SK-N-MC (cell line): ENCODE measurements around the gene PIK3C3.
"Not testable (repeated sequence)": the region's sequence is repeated elsewhere in the genome, so short reads cannot be mapped to it uniquely, and the experiment has no call there.

Experiments used
- DNase-seq: peaks from one replicate; pipeline ENCODE4 v3.0.0-alpha.2; 2011; ENCODE audit warnings: low read depth, low spot score
- H3K27ac ChIP-seq: fragments of 200-600 bp; sonication (generic); 2 replicates; pipeline ENCODE4 v1.5.1; 2016; ENCODE audit warnings: mixed run types
- H3K36me3 ChIP-seq: fragments of 200-600 bp; sonication (generic); 2 replicates; pipeline ENCODE4 v1.6.1; 2017; ENCODE audit warnings: antibody characterized with exemption, low read length, mixed read lengths; ENCODE audit not compliant: insufficient read depth
- H3K4me3 ChIP-seq: fragments of 200-600 bp; sonication (generic); 2 replicates; pipeline ENCODE4 v1.5.1; 2016
- H3K9ac ChIP-seq: fragments of 200-600 bp; sonication (generic); 2 replicates; pipeline ENCODE4 v1.8.0; 2017; ENCODE audit warnings: mixed run types, mixed read lengths; ENCODE audit not compliant: insufficient read length
- H3K9me3 ChIP-seq: fragments of 200-600 bp; sonication (generic); 2 replicates; pipeline ENCODE4 v1.6.1; 2017; ENCODE audit warnings: low read depth, mild to moderate bottlenecking, antibody characterized with exemption, low read length, moderate library complexity, mixed read lengths
- EZH2 ChIP-seq: fragments of 200-600 bp; sonication (generic); IDR thresholded peaks from one replicate; pipeline ENCODE4 v1.6.1; 2017; ENCODE audit warnings: antibody characterized with exemption
- FOXP2 ChIP-seq: optimal IDR thresholded peaks from 2 replicates; pipeline ENCODE3; 2011; ENCODE audit warnings: mild to moderate bottlenecking, moderate library complexity; ENCODE audit not compliant: insufficient read depth; ENCODE audit errors: extremely low read length, control extremely low read depth
- POLR2AphosphoS5 ChIP-seq: IDR thresholded peaks from 2 replicates; pipeline ENCODE4 v1.6.1; 2012; ENCODE audit warnings: mild to moderate bottlenecking, low read depth, low read length, borderline replicate concordance

Gene PIK3C3

GRCh38 chr18:42038936-42039335 is 83.9 kb downstream of the PIK3C3 start:
- DNase-seq, result no peak
- H3K27ac ChIP-seq, result no peak overlapping the region
- H3K36me3 ChIP-seq, result peaks cover 47% of the 10 kb centered on the region
- TF ChIP-seq POLR2AphosphoS5 (no peak), EZH2 (no peak), FOXP2 (no peak)
- H3K9me3 ChIP-seq, result no peaks in the 10 kb centered on the region
- H3K4me3 ChIP-seq, result no peak overlapping the region
- no peak overlapping the region for H3K9ac ChIP-seq

GRCh38 chr18:42039396-42039795 is 84.4 kb downstream of the PIK3C3 start:
- Histone ChIP-seq H3K27ac (no peak overlapping the region), H3K36me3 (peaks cover 43% of the 10 kb centered on the region), H3K4me3 (no peak overlapping the region), H3K9me3 (no peaks in the 10 kb centered on the region), H3K9ac (no peak overlapping the region)
- no peak for DNase-seq
- TF ChIP-seq POLR2AphosphoS5 (no peak), EZH2 (no peak), FOXP2 (no peak)

- Histone ChIP-seq H3K9ac (no peak overlapping the region), H3K9me3 (no peaks in the 10 kb centered on the region), H3K4me3 (no peak overlapping the region), H3K27ac (no peak overlapping the region), H3K36me3 (peaks cover 32% of the 10 kb centered on the region)
- no peak for DNase-seq
- no peak for TF ChIP-seq FOXP2
- no peak for TF ChIP-seq EZH2
- TF ChIP-seq POLR2AphosphoS5, result no peak
Measured at GRCh38 chr18:42041793-42042192, 86.8 kb downstream of the PIK3C3 start.

GRCh38 chr18:42045346-42045745 is 90.3 kb downstream of the PIK3C3 start:
- TF ChIP-seq EZH2 (no peak), FOXP2 (no peak), POLR2AphosphoS5 (no peak)
- H3K9me3 ChIP-seq, result no peaks in the 10 kb centered on the region
- no peak for DNase-seq
- H3K4me3 ChIP-seq, result no peak overlapping the region
- H3K36me3 ChIP-seq, result peaks cover 27% of the 10 kb centered on the region
- no peak overlapping the region for H3K9ac ChIP-seq
- 0 out of 2 replicates have a peak overlapping the region, but pooled peaks have one; percentile 29 for H3K27ac ChIP-seq

GRCh38 chr18:42047721-42048120 is 92.7 kb downstream of the PIK3C3 start:
- peak overlapping the region; percentile 89 for H3K27ac ChIP-seq

GRCh38 chr18:42048158-42048557 is 93.1 kb downstream of the PIK3C3 start:
- 0 out of 2 replicates have a peak overlapping the region, but pooled peaks have one; percentile 15 for H3K4me3 ChIP-seq
- TF ChIP-seq FOXP2 (no peak), EZH2 (no peak), POLR2AphosphoS5 (peak; percentile 56; the same call in 1 of the 2 replicates)
- no peak overlapping the region for H3K9ac ChIP-seq
- no peak for DNase-seq
- peaks cover 19% of the 10 kb centered on the region for H3K36me3 ChIP-seq
- H3K27ac ChIP-seq, result peak overlapping the region; percentile 89
- no peaks in the 10 kb centered on the region for H3K9me3 ChIP-seq

More at GRCh38 chr18:42047721-42048120, 92.7 kb downstream of the PIK3C3 start:
- DNase-seq, result no peak
- H3K9me3 ChIP-seq, result no peaks in the 10 kb centered on the region
- H3K36me3 ChIP-seq, result peaks cover 19% of the 10 kb centered on the region
- H3K4me3 ChIP-seq, result no peak overlapping the region
- H3K9ac ChIP-seq, result no peak overlapping the region
- no peak for TF ChIP-seq FOXP2
- no peak for TF ChIP-seq EZH2
- TF ChIP-seq POLR2AphosphoS5, result no peak

GRCh38 chr18:42049536-42049935 is 94.5 kb downstream of the PIK3C3 start:
- DNase-seq, H3K27ac ChIP-seq, H3K9me3 ChIP-seq, H3K4me3 ChIP-seq, H3K9ac ChIP-seq: not testable (repeated sequence)
- H3K36me3 ChIP-seq, result peaks cover 15% of the 10 kb centered on the region

GRCh38 chr18:42051411-42051810 is 96.4 kb downstream of the PIK3C3 start:
- no peak overlapping the region; the same call in 1 of the 2 replicates for H3K27ac ChIP-seq
- TF ChIP-seq EZH2 (no peak), FOXP2 (no peak), POLR2AphosphoS5 (no peak)
- peaks cover 15% of the 10 kb centered on the region for H3K36me3 ChIP-seq
- no peak for DNase-seq
- H3K4me3 ChIP-seq, result no peak overlapping the region
- no peak overlapping the region for H3K9ac ChIP-seq
- H3K9me3 ChIP-seq, result no peaks in the 10 kb centered on the region

- Histone ChIP-seq H3K9me3 (no peaks in the 10 kb centered on the region), H3K27ac (peak overlapping the region; percentile 92), H3K4me3 (peak overlapping the region; percentile 38; the same call in 1 of the 2 replicates), H3K9ac (peak overlapping the region; percentile 76), H3K36me3 (peaks cover 15% of the 10 kb centered on the region)
- DNase-seq, result no peak
- TF ChIP-seq POLR2AphosphoS5, result no peak
- TF ChIP-seq FOXP2, result no peak
- no peak for TF ChIP-seq EZH2
Measured at GRCh38 chr18:42052122-42052708, 97.2 kb downstream of the PIK3C3 start.
